Natural killer cell (primary cell): ENCODE measurements around the gene FIGLA. TPM values are rescaled to one million over a fixed set of nuclear protein-coding genes. Genes with fewer than 3 reads are reported as not detected.
A peak's percentile ranks its signal among the peaks of the same experiment; 100 is the strongest.

Experiments
- ATAC-seq, 3 donors: fragments of 150-1000 bp in 2 of 3; fragments of 200-7000 bp in 1 of 3; cut with Tn5 transposase; 1 replicate in 1 of 3; 2 replicates in 2 of 3; pipeline ENCODE4 v1.10.0; 2021; ENCODE audit warnings: mild to moderate bottlenecking in 2 of 3, moderate library complexity in 2 of 3
- DNase-seq, 2 donors: peaks; one replicate each; pipeline versions ENCODE4 v3.0.0 to v3.0.0-alpha.2; 2013 to 2021; ENCODE audit warnings: mixed read lengths in 1 of 2
- H3K27ac ChIP-seq: one replicate; pipeline ENCODE4 v1.5.1; 2013; ENCODE audit warnings: mild to moderate bottlenecking, low read length
- H3K27me3 ChIP-seq: one replicate; pipeline ENCODE4 v1.6.1; 2013; ENCODE audit warnings: low read length; ENCODE audit not compliant: control insufficient read depth, insufficient read depth
- H3K36me3 ChIP-seq: one replicate; pipeline ENCODE4 v1.6.1; 2013; ENCODE audit warnings: low read length; ENCODE audit not compliant: control insufficient read depth, insufficient read depth
- H3K4me1 ChIP-seq: one replicate; pipeline ENCODE4 v1.6.1; 2013; ENCODE audit warnings: low read length; ENCODE audit not compliant: control insufficient read depth, insufficient read depth
- H3K4me3 ChIP-seq: one replicate; pipeline ENCODE4 v1.5.1; 2013; ENCODE audit warnings: low read length
- H3K9me3 ChIP-seq: one replicate; pipeline ENCODE4 v1.6.1; 2013; ENCODE audit warnings: low read length; ENCODE audit not compliant: control insufficient read depth, insufficient read depth
- H3K27ac Mint-ChIP-seq, 2 donors: one replicate each; pipeline ENCODE4 v1.8.0; 2022; ENCODE audit warnings: mild to moderate bottlenecking in 2 of 2, mixed read lengths in 2 of 2, moderate library complexity in 1 of 2
- H3K27me3 Mint-ChIP-seq, 2 donors: one replicate each; pipeline ENCODE4 v1.8.0; 2022; ENCODE audit warnings: low read depth in 2 of 2, mixed read lengths in 2 of 2
- H3K36me3 Mint-ChIP-seq: one replicate; pipeline ENCODE4 v1.8.0; 2022; ENCODE audit warnings: mixed read lengths
- H3K4me1 Mint-ChIP-seq, 2 donors: one replicate each; pipeline ENCODE4 v1.8.0; 2022; ENCODE audit warnings: mixed read lengths in 2 of 2
- H3K4me3 Mint-ChIP-seq: one replicate; pipeline ENCODE4 v1.8.0; 2022; ENCODE audit warnings: mild to moderate bottlenecking, moderate library complexity, mixed read lengths
- H3K9me3 Mint-ChIP-seq, 2 donors: one replicate each; pipeline ENCODE4 v1.8.0; 2022; ENCODE audit warnings: mixed read lengths in 2 of 2
- CTCF ChIP-seq: fragments of 200-600 bp; IDR thresholded peaks from one replicate; pipeline ENCODE4 v1.8.0; 2022; ENCODE audit warnings: antibody characterized with exemption
- WGBS: methylation state at CpG from one replicate; pipeline ENCODE4 v1.1.7; 2013; ENCODE audit warnings: missing lambda C conversion rate; ENCODE audit not compliant: insufficient coverage; 5-methylcytosine and 5-hydroxymethylcytosine counted together
- intact Hi-C: fragments of 100-400 bp; cut with micrococcal nuclease; formaldehyde crosslinking; loops from one replicate; pipeline ENCODE4 v1.14.2; 2022
- total RNA-seq, 4 donors: library from RNA; stranded (reverse); fragments of 120-200 nt in 1 of 4; gene quantifications; one replicate each; pipeline versions ENCODE4 v1.2.3 to v1.2.4, GENCODE V29; 2013 to 2022

FIGLA gene
- total RNA-seq, 3 donors from 2014 or later (not counting 1 experiment from before 2014, with no cell fraction given): not detected

DNA sequence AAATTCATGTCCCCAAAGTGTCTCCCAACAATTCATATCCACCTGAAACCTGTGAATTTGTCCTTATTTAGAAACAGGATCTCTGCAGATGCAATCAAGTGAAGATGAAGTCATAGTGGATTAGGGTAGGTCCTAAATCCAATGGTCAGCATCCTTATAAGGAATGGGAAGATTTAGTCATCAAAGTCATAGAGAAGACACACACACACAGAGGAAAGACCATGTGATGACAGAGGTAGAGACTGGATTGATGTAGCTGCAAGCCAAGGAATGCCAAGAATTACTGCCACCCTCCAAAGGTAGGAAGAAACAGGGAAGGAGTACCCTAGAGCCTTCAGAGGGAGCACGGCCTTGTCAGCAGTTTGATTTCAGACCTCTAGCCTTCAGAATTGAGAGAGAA lies 40.1 kb downstream of the FIGLA start:
- no peaks in the 10 kb centered on the region for H3K4me1 ChIP-seq
- Mint-ChIP-seq H3K36me3 (no peaks in the 10 kb centered on the region), H3K4me1 (no peaks in the 10 kb centered on the region), H3K27me3 (peaks cover 19 to 28% of the 10 kb centered on the region in 2 donors), H3K4me3 (no peak overlapping the region), H3K27ac (no peak overlapping the region), H3K9me3 (peaks cover 0 to 2% of the 10 kb centered on the region in 2 donors)
- intact Hi-C loops: no loop called here
- 84% methylated on average over 1 of the region's 1 CpG for WGBS
- ATAC-seq (no peak), DNase-seq (no peak)
- H3K36me3 ChIP-seq: no peaks in the 10 kb centered on the region
- no peaks in the 10 kb centered on the region for H3K9me3 ChIP-seq
- TF ChIP-seq CTCF: no peak
- H3K27ac ChIP-seq: no peak overlapping the region
- peaks cover 3% of the 10 kb centered on the region for H3K27me3 ChIP-seq
- H3K4me3 ChIP-seq: no peak overlapping the region

DNA sequence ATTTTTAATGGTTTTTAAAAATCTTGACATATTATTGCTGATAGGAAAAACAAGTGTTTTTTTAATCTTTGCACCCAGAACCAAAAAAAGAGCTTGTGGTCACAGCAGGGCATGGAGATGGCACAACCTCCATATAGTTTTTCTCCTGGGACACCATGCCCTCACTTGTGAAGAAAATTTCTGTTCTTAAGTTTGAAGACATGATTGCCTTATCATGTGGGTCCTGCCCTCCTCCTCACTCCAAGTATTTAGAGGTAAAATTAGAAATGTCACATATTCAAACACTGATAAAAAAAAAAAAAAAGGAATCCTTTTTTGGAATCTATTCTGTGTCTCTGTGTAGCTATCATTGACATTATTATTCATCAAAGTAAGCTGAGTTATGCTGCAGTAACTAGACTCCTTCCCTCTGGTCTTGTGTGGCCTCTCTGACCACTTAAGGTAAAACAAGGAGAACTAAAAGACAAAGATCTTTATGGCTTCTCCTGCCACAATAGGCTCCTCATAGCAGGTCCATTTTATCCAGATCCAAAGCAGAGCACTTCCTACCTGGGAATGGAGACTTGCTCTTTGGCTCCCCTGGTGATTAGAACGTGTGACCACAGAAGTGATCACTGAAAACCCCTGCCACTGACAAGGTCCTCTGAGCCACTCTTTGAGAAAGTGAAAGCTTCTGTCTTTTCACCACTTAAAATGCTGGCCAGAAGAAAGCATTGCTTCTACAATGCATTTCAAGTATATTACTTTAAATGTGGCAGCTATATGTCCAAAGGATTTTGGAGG lies 42.2 kb downstream of the FIGLA start:
- TF ChIP-seq CTCF: no peak
- H3K36me3 ChIP-seq: no peaks in the 10 kb centered on the region
- H3K4me1 ChIP-seq: no peaks in the 10 kb centered on the region
- H3K27me3 ChIP-seq: peaks cover 3% of the 10 kb centered on the region
- H3K27ac ChIP-seq: no peak overlapping the region
- H3K4me3 ChIP-seq: no peak overlapping the region
- no peak overlapping the region for H3K27ac Mint-ChIP-seq
- 27% methylated on average over 1 of the region's 1 CpG for WGBS
- H3K9me3 Mint-ChIP-seq: peaks cover 0 to 2% of the 10 kb centered on the region in 2 donors
- DNase-seq: no peak
- no peaks in the 10 kb centered on the region for H3K4me1 Mint-ChIP-seq
- intact Hi-C loops: no loop called here
- peaks cover 25 to 33% of the 10 kb centered on the region in 2 donors for H3K27me3 Mint-ChIP-seq
- H3K9me3 ChIP-seq: no peaks in the 10 kb centered on the region
- no peaks in the 10 kb centered on the region for H3K36me3 Mint-ChIP-seq
- peak in 1 of 3 donors; percentile 35 for ATAC-seq
- H3K4me3 Mint-ChIP-seq: no peak overlapping the region

DNA sequence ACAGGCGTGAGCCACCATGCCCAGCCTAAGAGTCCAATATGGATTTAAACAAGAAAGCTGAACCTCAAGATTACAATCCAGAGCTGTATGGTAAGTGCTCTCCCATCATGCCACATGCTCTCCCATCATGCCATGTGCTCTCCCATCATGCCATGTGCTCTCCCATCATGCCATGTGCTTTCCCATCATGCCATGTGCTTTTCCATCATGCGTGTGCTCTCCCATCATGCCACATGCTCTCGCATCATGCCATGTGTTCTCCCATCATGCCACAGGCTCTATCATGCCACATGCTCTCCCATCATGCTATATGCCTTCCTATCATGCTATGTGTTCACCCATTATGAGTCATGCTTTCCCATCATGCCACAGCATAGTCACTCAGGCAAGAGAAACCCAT lies 43.2 kb downstream of the FIGLA start:
- no peak for TF ChIP-seq CTCF
- H3K4me3 ChIP-seq: no peak overlapping the region
- no peaks in the 10 kb centered on the region for H3K4me1 Mint-ChIP-seq
- H3K36me3 ChIP-seq: no peaks in the 10 kb centered on the region
- no peak overlapping the region for H3K27ac Mint-ChIP-seq
- peaks cover 25 to 39% of the 10 kb centered on the region in 2 donors for H3K27me3 Mint-ChIP-seq
- WGBS: 97% methylated on average over 3 of the region's 3 CpGs
- no peaks in the 10 kb centered on the region for H3K27me3 ChIP-seq
- peaks cover 0 to 2% of the 10 kb centered on the region in 2 donors for H3K9me3 Mint-ChIP-seq
- intact Hi-C loops: no loop called here
- H3K4me1 ChIP-seq: no peaks in the 10 kb centered on the region
- no peaks in the 10 kb centered on the region for H3K9me3 ChIP-seq
- DNase-seq: no peak
- no peaks in the 10 kb centered on the region for H3K36me3 Mint-ChIP-seq
- no peak for ATAC-seq
- H3K4me3 Mint-ChIP-seq: no peak overlapping the region
- H3K27ac ChIP-seq: no peak overlapping the region
